GM21381 (cell line): Measurements from ENCODE around the gene BRCA1.
"Not testable (repeated sequence)": the region's sequence is repeated elsewhere in the genome, so short reads cannot be mapped to it uniquely, and the experiment has no call there.

Experiments
- ATAC-seq: cut with Tn5 transposase; IDR thresholded peaks from one replicate; pipeline ENCODE4 v1.9.1; 2021; ENCODE audit warnings: mild to moderate bottlenecking, moderate library complexity; ENCODE audit not compliant: unreplicated experiment

BRCA1 gene

GRCh38 chr17:43006639-43007551, 118.3 kb downstream of the BRCA1 start, which contains the start of gene IFI35:
TSS of gene IFI35 (plus strand) at chr17:43006784. CDS start at chr17:43006948, 164 bp downstream.
- ATAC-seq, result peak; percentile 81

- no peak for ATAC-seq
Observed at GRCh38 chr17:43003542-43004172, 121.5 kb downstream of the BRCA1 start.

DNA sequence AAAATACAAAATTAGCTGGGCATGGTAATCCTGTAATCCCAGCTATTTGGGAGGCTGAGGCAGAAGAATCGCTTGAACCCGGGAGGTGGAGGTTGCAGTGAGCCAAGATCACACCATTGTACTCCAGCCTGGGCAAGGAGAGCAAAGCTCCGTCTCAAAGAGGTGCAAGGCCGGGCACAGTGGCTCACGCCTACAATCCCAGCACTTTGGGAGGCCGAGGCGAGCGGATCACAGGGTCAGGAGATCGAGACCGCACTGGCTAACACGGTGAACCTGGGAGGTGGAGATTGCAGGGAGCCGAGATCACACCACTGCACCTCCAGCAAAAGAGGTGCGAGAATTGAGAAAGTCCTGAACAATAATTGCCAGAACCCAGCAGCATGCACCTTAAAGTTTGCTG, 124.3 kb downstream of the BRCA1 start:
- ATAC-seq, result not testable (repeated sequence)

GRCh38 chr17:42999003-42999525, 126.1 kb downstream of the BRCA1 start:
- ATAC-seq, result no peak

- peak; percentile 94 for ATAC-seq
Observed at GRCh38 chr17:42997984-42998938, 126.9 kb downstream of the BRCA1 start, which contains the start of gene RPL27. TSS of gene RPL27 (plus strand) at chr17:42998419. CDS start at chr17:42998751, 332 bp downstream.

- ATAC-seq, result no peak
Observed at GRCh38 chr17:42997390-42997983, 127.7 kb downstream of the BRCA1 start.
